H1 (cell line): ENCODE results near the gene TJP3. TPM values are rescaled to one million over a fixed set of nuclear protein-coding genes. Genes with fewer than 3 reads are reported as not detected.

Experiments used
- CTCF ChIA-PET: fragments of 300-600 bp; sonication (Branson Sonifier 250); formaldehyde crosslinking; loops from one replicate; lab custom pipeline; 2021; ENCODE audit not compliant: partially characterized antibody; lab: Charles Lee
- POLR2A ChIA-PET: fragments of 300-600 bp; sonication (Branson Sonifier 250); formaldehyde crosslinking; loops from one replicate; lab custom pipeline; 2021; ENCODE audit warnings: inconsistent platforms; ENCODE audit not compliant: partially characterized antibody; lab: Charles Lee
- DNase-seq, 2 experiments: peaks; one replicate each; pipeline versions ENCODE4 v3.0.0 to v3.0.0-alpha.2; 2010 to 2022; ENCODE audit warnings: low spot score in 2 of 2, low read depth in 1 of 2, mixed read lengths in 1 of 2
- FAIRE-seq: peaks from 2 replicates; lab custom pipeline; 2011; peaks lifted over from hg19 to GRCh38; lab: Jason Lieb, UNC
- H2AFZ ChIP-seq: 2 replicates; pipeline ENCODE4 v1.8.1; 2012; ENCODE audit warnings: low read length, inconsistent platforms
- H2AK5ac ChIP-seq: 2 replicates; pipeline ENCODE4 v1.6.1; 2013; ENCODE audit warnings: low read depth, low read length
- H2BK120ac ChIP-seq: replicated peaks from 2 replicates; pipeline ENCODE3; 2013; ENCODE audit warnings: low read depth, low read length, inconsistent platforms
- H2BK12ac ChIP-seq: 2 replicates; pipeline ENCODE4 v1.6.1; 2013; ENCODE audit warnings: low read depth, low read length
- H2BK15ac ChIP-seq: 2 replicates; pipeline ENCODE4 v1.6.1; 2013; ENCODE audit warnings: low read length
- H2BK20ac ChIP-seq: 2 replicates; pipeline ENCODE4 v1.6.1; 2013; ENCODE audit warnings: low read length
- H2BK5ac ChIP-seq: 2 replicates; pipeline ENCODE4 v1.6.1; 2013; ENCODE audit warnings: low read depth, low read length
- H3K14ac ChIP-seq: 2 replicates; pipeline ENCODE4 v1.6.1; 2013; ENCODE audit warnings: inconsistent platforms; ENCODE audit not compliant: insufficient read length
- H3K18ac ChIP-seq: 2 replicates; pipeline ENCODE4 v1.6.1; 2013; ENCODE audit warnings: low read length; ENCODE audit errors: extremely low read depth
- H3K23ac ChIP-seq: 2 replicates; pipeline ENCODE4 v1.6.1; 2013; ENCODE audit warnings: inconsistent platforms; ENCODE audit not compliant: insufficient read length
- H3K23me2 ChIP-seq: 2 replicates; pipeline ENCODE4 v1.6.1; 2013; ENCODE audit warnings: low read depth, low read length
- H3K27ac ChIP-seq: 2 replicates; pipeline ENCODE4 v1.6.1; 2011; ENCODE audit warnings: low read depth, low read length, inconsistent platforms
- H3K27me3 ChIP-seq, 4 experiments: replicated peaks in 1 of 4; 1 replicate in 1 of 4; 2 replicates in 3 of 4; pipeline versions ENCODE4 v1.6.1 to v1.8.1; 2011 to 2013; ENCODE audit warnings: low read length in 3 of 4, mild to moderate bottlenecking in 3 of 4, inconsistent platforms in 2 of 4, mixed read lengths in 2 of 4, moderate library complexity in 1 of 4; ENCODE audit not compliant: control insufficient read depth in 3 of 4, insufficient read depth in 3 of 4; ENCODE audit errors: extremely low read depth in 1 of 4
- H3K36me3 ChIP-seq, 4 experiments: 2 replicates each; pipeline versions ENCODE4 v1.6.1 to v1.8.1; 2011 to 2013; ENCODE audit warnings: mild to moderate bottlenecking in 4 of 4, low read length in 3 of 4, moderate library complexity in 2 of 4, control low read depth in 1 of 4, inconsistent platforms in 1 of 4; ENCODE audit not compliant: insufficient read depth in 4 of 4, control insufficient read depth in 2 of 4
- H3K4ac ChIP-seq: replicated peaks from 2 replicates; pipeline ENCODE3; 2013; ENCODE audit warnings: low read length, low read depth, mixed read lengths, inconsistent platforms; ENCODE audit not compliant: insufficient read length
- H3K4me1 ChIP-seq, 4 experiments: replicated peaks in 1 of 4; 1 replicate in 1 of 4; 2 replicates in 3 of 4; pipeline versions ENCODE4 v1.6.1 to v1.8.1; 2011 to 2013; ENCODE audit warnings: low read length in 3 of 4, inconsistent platforms in 2 of 4, mixed read lengths in 1 of 4; ENCODE audit not compliant: insufficient read depth in 4 of 4, control insufficient read depth in 3 of 4
- H3K4me2 ChIP-seq, 2 experiments: 2 replicates each; pipeline versions ENCODE4 v1.6.1 to v1.8.1; 2011 to 2013; ENCODE audit warnings: low read depth in 2 of 2, low read length in 2 of 2, control low read depth in 1 of 2, inconsistent platforms in 1 of 2, mild to moderate bottlenecking in 1 of 2; ENCODE audit not compliant: insufficient read depth in 1 of 2
- H3K4me3 ChIP-seq, 4 experiments: fragments of 200-600, 300-600 bp in 1 of 4; sonication (generic), shearing (Covaris generic), sonication (Bioruptor Twin) in 1 of 4; 2 replicates each; pipeline versions ENCODE4 v1.5.1 to v1.8.1; 2011 to 2016; ENCODE audit warnings: low read length in 4 of 4, low read depth in 3 of 4, control low read depth in 2 of 4, inconsistent platforms in 2 of 4, mild to moderate bottlenecking in 2 of 4, mixed read lengths in 1 of 4, moderate library complexity in 1 of 4; ENCODE audit not compliant: insufficient read depth in 2 of 4; ENCODE audit errors: extremely low read depth in 1 of 4
- H3K56ac ChIP-seq: replicated peaks from 2 replicates; pipeline ENCODE3; 2013; ENCODE audit warnings: low read depth, mild to moderate bottlenecking, mixed read lengths, low read length, inconsistent platforms; ENCODE audit not compliant: insufficient read length
- H3K79me1 ChIP-seq: 2 replicates; pipeline ENCODE4 v1.6.1; 2013; ENCODE audit warnings: low read depth, low read length, control low read depth
- H3K79me2 ChIP-seq, 2 experiments: 2 replicates each; pipeline versions ENCODE4 v1.6.1 to v1.8.1; 2012 to 2013; ENCODE audit warnings: low read length in 2 of 2, mild to moderate bottlenecking in 2 of 2, inconsistent platforms in 1 of 2; ENCODE audit not compliant: insufficient read depth in 2 of 2, control insufficient read depth in 1 of 2
- H3K9ac ChIP-seq, 4 experiments: replicated peaks in 1 of 4; 1 replicate in 1 of 4; 2 replicates in 3 of 4; pipeline versions ENCODE4 v1.6.1 to v1.8.1; 2011 to 2013; ENCODE audit warnings: low read depth in 3 of 4, low read length in 3 of 4, control low read depth in 2 of 4, mild to moderate bottlenecking in 2 of 4, moderate library complexity in 2 of 4, inconsistent platforms in 1 of 4; ENCODE audit errors: extremely low read depth in 1 of 4
- H3K9me3 ChIP-seq, 2 experiments: 2 replicates each; pipeline versions ENCODE4 v1.6.1 to v1.8.1; 2012 to 2013; ENCODE audit warnings: mild to moderate bottlenecking in 2 of 2, moderate library complexity in 2 of 2, control low read depth in 1 of 2, inconsistent platforms in 1 of 2, low read depth in 1 of 2, low read length in 1 of 2, mixed read lengths in 1 of 2; ENCODE audit not compliant: insufficient read depth in 2 of 2
- H4K20me1 ChIP-seq, 2 experiments: replicated peaks in 1 of 2; 2 replicates each; pipeline versions ENCODE3 to v1.8.1; 2011 to 2013; ENCODE audit warnings: inconsistent platforms in 2 of 2, low read length in 2 of 2, mild to moderate bottlenecking in 1 of 2; ENCODE audit not compliant: insufficient read depth in 2 of 2, control insufficient read depth in 1 of 2
- H4K5ac ChIP-seq: 2 replicates; pipeline ENCODE4 v1.6.1; 2013; ENCODE audit warnings: low read length, low read depth, mixed read lengths, inconsistent platforms; ENCODE audit not compliant: insufficient read length
- H4K8ac ChIP-seq: 2 replicates; pipeline ENCODE4 v1.8.0; 2013; ENCODE audit warnings: mild to moderate bottlenecking, moderate library complexity, low read length, inconsistent platforms; ENCODE audit not compliant: insufficient read depth; ENCODE audit errors: extremely low read depth
- H4K91ac ChIP-seq: replicated peaks from 2 replicates; pipeline ENCODE3; 2013; ENCODE audit warnings: low read length, mixed read lengths, inconsistent platforms; ENCODE audit not compliant: insufficient read length
- WGBS, 2 experiments: shearing (Covaris generic) in 1 of 2; methylation state at CpG; one replicate each; pipeline versions ENCODE4 v1.1.6 to v1.1.7; 2013 to 2015; ENCODE audit warnings: low lambda C conversion rate in 2 of 2, mixed read lengths in 2 of 2, inconsistent platforms in 1 of 2, low coverage in 1 of 2, missing lambda C conversion rate in 1 of 2; ENCODE audit not compliant: insufficient replicate concordance in 2 of 2, insufficient coverage in 1 of 2, insufficient read length in 1 of 2; ENCODE audit errors: extremely low coverage in 1 of 2, missing lambda C conversion rate in 1 of 2; 5-methylcytosine and 5-hydroxymethylcytosine counted together
- polyA plus RNA-seq, 7 experiments: library from polyadenylated mRNA; depleted of rRNA in 3 of 7; stranded (reverse) in 5 of 7; unstranded in 2 of 7; fragments of >200 nt in 5 of 7; fragments of 200-250 nt in 2 of 7; gene quantifications; 1 replicate in 5 of 7; 2 replicates in 1 of 7; 4 replicates in 1 of 7; pipeline versions ENCODE4 v1.2.1 to v1.2.3, GENCODE V29; 2011 to 2013; ENCODE audit warnings: missing spikeins in 2 of 7, mixed read lengths in 2 of 7
- total RNA-seq: library from RNA; stranded (reverse); fragmentation: NEBNext Ultra II Directional; extraction: Animal tissue kit (Norgen Biotek cat#: 25700); gene quantifications from 2 replicates; pipeline ENCODE4 v1.2.1, GENCODE V29; 2021

Gene TJP3
- total and polyA plus RNA-seq, 2 of the 8 experiments (the other 6 are each of a cell fraction or from before 2014, with no cell fraction given), result 17.1 to 26.1 TPM

DNA sequence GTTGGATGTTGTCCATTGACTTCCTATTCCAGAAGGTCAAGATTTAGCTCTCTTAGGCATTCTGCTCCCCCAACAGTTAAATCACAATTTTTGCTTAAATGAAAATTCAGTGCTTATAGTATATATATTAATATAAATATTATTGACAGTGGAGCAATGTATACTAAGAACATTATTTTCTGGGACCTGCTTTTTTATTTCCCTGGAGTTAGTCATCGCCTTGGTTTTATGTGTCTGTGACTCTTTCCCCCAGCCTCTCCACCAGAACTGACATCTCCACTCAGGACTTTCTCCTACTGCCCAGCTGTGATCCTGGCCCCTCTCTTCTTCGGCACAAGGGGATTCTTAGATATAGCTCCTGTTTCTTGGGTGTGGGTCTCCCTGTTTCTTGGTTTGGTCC, 88.2 kb downstream of the TJP3 start:
- H3K14ac ChIP-seq, result no peak overlapping the region
- no peak overlapping the region for H4K91ac ChIP-seq
- no peak overlapping the region for H3K23ac ChIP-seq
- H3K36me3 ChIP-seq, result no peaks in the 10 kb centered on the region
- peaks cover 0 to 6% (median 4%) of the 10 kb centered on the region in 4 experiments; a peak in 5 of 7 replicates for H3K27me3 ChIP-seq
- peaks cover 4 to 6% of the 10 kb centered on the region in 2 experiments; a peak in 2 of 4 replicates for H3K9me3 ChIP-seq
- no peaks in the 10 kb centered on the region for H3K79me2 ChIP-seq
- POLR2A ChIA-PET, result interaction anchor here (0.9 to 1.8 kb wide), 3 partner anchors 26 to 189 kb away, joined by 3 to 7 read pairs (median 3); partner anchors contain the start of gene EEF2
- 74% methylated on average over 2 of the region's 2 CpGs; no CpG with 5 or more reads in 1 of the 2 experiments for WGBS, 2 experiments
- no peak overlapping the region for H2BK5ac ChIP-seq
- no peak overlapping the region for H3K18ac ChIP-seq
- H2BK15ac ChIP-seq, result no peak overlapping the region
- H2AK5ac ChIP-seq, result no peak overlapping the region
- H3K4me1 ChIP-seq, result no peaks in the 10 kb centered on the region
- H3K56ac ChIP-seq, result no peak overlapping the region
- no peak overlapping the region for H2AFZ ChIP-seq
- H3K4ac ChIP-seq, result no peak overlapping the region
- H3K79me1 ChIP-seq, result no peaks in the 10 kb centered on the region
- DNase-seq (no peak), FAIRE-seq (no peak)
- no peak overlapping the region for H2BK120ac ChIP-seq
- no peak overlapping the region for H2BK12ac ChIP-seq
- no peak overlapping the region for H3K4me3 ChIP-seq
- H3K4me2 ChIP-seq, result no peak overlapping the region
- no peak overlapping the region for H3K27ac ChIP-seq
- no peaks in the 10 kb centered on the region for H4K20me1 ChIP-seq
- no peak overlapping the region for H4K8ac ChIP-seq
- CTCF ChIA-PET, result interaction anchor here (1.0 to 2.6 kb wide), 6 partner anchors 13 to 108 kb away, joined by 3 to 13 read pairs (median 4); no protein-coding TSS in a partner anchor
- peaks cover 3% of the 10 kb centered on the region; the same call in 1 of the 2 replicates for H3K23me2 ChIP-seq
- H3K9ac ChIP-seq, result no peak overlapping the region
- no peak overlapping the region for H2BK20ac ChIP-seq
- no peak overlapping the region for H4K5ac ChIP-seq
